GM21447 (cell line): ENCODE measurements around the gene TRIP13.
A peak's percentile ranks its signal among the peaks of the same experiment; 100 is the strongest.
"Not testable (repeated sequence)": the region's sequence is repeated elsewhere in the genome, so short reads cannot be mapped to it uniquely, and the experiment has no call there.

Experiments
- ATAC-seq: cut with Tn5 transposase; IDR thresholded peaks from one replicate; pipeline ENCODE4 v1.9.1; 2021; ENCODE audit not compliant: unreplicated experiment

TRIP13 gene

GRCh38 chr5:892394-893136, at the start of gene TRIP13, which contains the start of gene BRD9:
Gene TRIP13, plus strand, starts transcription at chr5:892884. Its CDS starts 115 bp downstream, at chr5:892999.
Gene BRD9, minus strand, starts transcription at chr5:892801. Its CDS starts 144 bp downstream, at chr5:892657.
- peak; percentile 93 for ATAC-seq

DNA sequence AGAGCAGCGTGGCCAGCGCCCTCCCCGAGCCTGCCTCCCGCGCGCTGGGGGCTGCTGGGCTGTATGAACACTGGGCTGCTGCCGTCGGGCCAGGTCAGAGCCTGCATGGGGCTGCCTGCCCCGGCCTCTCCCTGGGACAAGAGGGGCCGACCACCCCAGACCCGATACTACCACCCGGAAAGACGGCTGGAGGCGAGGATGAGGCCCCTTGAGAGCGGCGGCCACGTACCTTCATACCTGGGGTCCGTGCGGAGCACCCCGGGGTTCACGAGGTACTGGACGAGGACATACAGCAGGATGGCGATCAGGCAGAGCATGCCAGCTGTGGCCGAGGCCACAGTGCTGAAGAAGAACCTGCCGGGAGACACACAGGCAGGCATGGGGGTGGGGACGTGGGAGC, 49.3 kb upstream of the TRIP13 start:
- not testable (repeated sequence) for ATAC-seq

DNA sequence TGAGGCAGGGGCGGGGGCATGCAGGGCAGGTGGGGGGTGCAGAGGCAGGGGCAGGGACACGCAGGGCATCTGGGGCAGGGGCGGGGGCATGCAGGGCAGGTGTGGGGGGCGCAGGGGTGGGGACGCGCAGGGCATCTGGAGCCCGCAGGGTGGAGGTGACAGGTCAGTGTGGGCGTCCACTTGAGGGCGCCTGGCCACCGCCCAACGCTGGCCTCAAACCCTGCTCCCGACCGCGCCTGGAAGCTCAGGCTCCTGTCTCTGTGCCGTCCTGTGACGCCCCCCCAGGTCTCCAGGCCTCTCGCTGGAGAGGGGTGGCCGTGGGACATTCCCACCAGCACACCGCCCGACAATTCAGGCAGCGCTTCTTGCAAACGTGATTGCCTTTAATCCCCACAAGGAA, 48.8 kb upstream of the TRIP13 start:
- ATAC-seq, result not testable (repeated sequence)

GRCh38 chr5:844426-844825, 48.3 kb upstream of the TRIP13 start:
- ATAC-seq, result not testable (repeated sequence)

DNA sequence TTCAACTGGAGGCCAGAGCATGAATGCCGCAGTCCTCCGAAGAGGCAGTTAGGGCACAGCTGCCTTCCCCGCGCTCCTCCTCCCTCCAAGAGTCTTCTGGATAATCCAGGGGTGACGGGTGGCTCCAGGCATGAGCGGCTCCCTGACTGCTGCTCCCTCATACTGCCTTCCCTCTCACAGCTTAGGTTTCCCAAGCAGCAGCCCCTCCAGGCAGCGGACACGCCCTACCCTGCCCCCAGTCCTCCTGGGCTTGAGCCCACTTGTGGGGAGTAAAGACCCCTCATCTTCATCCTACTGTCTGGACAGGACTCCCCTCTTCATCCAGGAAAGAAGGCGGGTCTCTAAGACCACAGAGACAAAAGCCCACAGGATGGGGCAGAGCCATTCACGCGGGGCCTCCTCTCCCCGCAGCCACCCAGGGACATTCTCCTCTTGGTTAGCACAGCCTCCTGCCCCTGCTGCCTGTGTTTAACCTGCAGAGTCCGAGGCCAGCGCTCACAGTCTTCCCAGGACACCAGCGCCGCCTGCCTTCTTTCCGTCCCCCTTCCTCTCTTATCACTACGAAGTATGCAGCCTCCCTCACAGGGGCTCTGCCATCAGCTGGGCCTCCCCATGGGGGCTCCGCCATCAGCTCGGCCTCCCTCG, 47.5 kb upstream of the TRIP13 start:
- ATAC-seq, result not testable (repeated sequence)

- not testable (repeated sequence) for ATAC-seq
These were observed 46.7 kb upstream of the TRIP13 start for GRCh38 chr5:845676-846601.

GRCh38 chr5:846602-847091, 46.0 kb upstream of the TRIP13 start:
- ATAC-seq, result not testable (repeated sequence)

DNA sequence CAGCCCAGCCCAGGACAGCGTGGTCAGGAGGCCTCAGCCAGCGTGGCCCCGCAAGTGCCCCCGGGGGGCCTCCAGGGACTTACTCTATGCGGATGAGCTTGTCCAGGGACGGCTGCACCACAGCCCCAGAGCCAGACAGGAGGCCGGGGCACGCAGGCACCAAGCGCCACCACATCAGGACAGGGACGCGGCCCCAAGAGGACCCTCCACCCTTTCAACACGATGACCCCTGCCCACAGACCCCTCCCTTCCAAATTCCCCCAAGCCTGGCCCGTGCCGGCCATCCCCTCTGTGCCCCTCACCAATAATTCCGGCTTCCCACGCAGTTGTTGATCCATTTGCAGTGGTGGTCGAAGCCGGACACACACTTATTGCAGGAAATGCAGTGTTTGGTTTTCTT, 45.5 kb upstream of the TRIP13 start:
- ATAC-seq, result not testable (repeated sequence)

- ATAC-seq, result not testable (repeated sequence)
These were observed 44.9 kb upstream of the TRIP13 start for GRCh38 chr5:847736-848135.

DNA sequence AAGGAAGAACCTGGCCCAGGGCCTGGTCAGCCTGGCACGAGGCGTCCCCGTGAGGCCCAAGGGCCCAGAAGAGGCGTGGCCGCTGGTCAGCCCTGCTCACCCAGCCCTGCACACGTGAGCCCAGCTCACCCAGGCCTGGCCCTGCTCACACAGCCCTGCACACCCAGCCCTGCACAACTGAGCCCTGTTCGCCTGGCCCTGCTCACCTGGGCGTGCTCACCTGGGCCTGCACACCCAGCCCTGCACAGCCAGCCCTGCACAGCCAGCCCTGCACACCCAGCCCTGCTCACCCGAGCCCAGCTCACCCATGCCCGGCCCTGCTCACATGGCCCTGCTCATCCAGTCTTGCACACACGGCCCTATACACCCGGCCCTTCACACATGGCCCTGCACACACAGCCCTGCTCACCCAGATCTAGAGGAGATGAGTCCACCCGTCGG, 44.0 kb upstream of the TRIP13 start:
- ATAC-seq, result no peak

DNA sequence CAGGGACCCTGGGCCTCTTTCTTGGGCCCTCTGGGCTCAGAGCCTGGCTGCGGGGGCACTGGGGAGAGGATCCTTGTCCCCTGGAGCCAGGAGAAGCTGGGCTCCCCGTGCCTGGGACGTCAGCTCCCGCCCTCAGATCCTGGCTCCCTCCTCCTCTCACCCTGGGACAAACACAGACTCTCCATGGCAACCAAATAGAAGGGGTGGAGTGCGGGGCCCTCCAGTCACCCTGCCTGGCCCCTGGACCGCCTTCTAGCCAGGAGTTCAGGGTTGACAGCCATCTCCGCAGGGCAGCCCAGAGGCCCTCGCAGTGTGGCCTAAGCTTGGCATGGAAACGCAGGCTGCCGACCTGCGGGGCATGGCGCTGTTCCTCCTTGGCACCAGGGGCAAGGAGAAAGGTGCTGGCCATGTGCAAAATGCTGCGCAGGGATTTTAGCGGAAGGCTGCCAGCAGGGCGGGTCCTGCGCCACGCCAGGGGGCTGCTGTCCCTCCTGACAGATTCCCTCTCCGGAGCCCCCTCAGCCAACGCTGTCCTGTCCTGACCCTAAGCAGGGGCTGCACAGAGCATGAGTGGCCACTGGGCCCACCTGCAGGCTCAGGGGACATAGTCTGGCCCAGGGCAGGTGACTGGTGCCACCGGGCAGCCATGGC, 42.9 kb upstream of the TRIP13 start:
- no peak for ATAC-seq

DNA sequence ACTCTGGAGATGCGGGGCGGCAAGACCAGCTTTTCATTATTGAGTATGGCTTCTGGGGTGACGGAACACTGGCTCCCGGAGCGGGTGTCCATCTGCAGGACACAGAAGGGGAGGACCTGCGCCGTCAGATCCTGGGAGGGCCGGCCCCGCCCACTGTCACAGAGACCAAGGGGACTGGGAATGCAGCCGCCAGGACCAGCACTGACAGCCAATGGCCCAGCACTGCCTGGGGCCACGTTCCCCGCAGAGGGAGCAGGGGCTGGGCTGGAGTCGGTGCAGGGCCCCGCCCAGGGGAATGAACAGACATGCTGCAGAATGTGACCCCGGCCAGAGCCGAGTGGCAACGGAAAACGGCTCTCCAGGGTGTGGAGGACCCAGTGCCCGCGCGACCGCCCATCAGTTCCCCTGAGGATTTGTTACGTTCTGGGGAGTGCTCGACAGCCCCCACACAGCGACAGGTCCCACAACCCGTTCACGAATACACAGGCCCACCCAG, 42.1 kb upstream of the TRIP13 start, which contains the start of gene ZDHHC11:
Gene ZDHHC11 (minus strand): TSS at position 476 of the 496 bp plus-strand sequence. CDS start 384 bp downstream, at position 92.
- no peak for ATAC-seq

- no peak for ATAC-seq
These were observed 41.6 kb upstream of the TRIP13 start for GRCh38 chr5:851076-851475.

- no peak for ATAC-seq
These were observed 41.1 kb upstream of the TRIP13 start for GRCh38 chr5:851553-851952.

DNA sequence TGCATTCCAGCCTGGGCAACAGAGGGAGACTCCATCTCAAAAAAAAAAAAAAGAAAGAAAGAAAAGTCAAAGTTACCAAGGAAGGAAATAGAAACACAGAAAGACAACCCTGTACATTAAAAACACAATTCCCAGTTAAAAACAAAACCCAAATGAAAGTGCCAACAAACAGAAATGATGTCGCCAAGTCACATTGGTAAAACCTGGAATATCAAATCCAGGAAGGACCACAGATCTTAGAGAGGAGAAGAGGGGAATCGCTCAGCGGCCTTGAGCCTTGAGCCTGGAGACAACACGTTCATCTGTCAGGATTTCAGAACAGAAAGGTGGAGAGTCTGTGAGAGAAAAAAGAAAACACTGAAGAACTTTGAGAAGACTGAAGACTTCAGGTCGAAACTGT, 40.7 kb upstream of the TRIP13 start:
- no peak for ATAC-seq

DNA sequence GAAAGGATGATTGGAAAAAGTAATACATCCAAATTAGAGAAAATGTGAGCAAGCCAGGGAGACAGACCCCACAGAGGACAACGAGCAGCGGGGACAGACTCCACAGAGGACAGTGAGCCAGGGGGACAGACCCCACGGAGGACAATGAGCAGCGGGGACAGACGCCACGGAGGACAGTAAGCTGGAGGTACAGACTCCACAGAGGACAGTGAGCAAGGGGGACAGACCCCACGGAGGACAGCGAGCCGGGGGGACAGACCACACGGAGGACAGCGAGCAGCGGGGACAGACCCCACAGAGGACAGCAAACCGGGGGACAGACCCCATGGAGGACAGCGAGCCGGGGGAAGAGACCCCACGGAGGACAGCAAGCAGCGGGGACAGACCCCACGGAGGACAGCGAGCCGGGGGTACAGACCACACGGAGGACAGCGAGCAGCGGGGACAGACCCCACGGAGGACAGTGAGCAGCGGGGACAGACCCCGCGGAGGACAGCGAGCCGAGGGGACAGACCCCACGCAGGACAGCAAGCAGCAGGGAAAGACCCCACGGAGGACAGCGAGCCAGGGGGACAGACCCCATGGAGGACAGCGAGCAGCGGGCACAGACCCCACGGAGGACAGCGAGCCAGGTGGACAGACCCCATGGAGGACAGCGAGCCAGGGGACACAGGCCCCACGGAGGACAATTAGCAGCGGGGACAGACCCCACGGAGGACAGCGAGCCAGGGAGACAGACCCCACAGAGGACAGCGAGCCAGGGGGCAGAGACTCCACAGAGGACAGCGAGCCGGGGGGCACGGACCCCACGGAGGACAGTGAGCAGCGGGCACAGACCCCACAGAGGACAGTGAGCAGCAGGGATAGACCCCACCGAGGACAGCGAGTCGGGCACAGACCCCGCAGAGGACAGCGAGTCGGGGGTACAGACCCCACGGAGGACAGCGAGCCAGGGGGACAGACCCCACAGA, 40.0 kb upstream of the TRIP13 start:
- ATAC-seq, result no peak

GRCh38 chr5:853416-854090, 39.1 kb upstream of the TRIP13 start:
- ATAC-seq, result not testable (repeated sequence)

- ATAC-seq, result no peak
These were observed 38.5 kb upstream of the TRIP13 start for GRCh38 chr5:854217-854616.
